ENCODE results near the gene GPR142. TPM values are rescaled to one million over a fixed set of nuclear protein-coding genes. Genes with fewer than 3 reads are reported as not detected.
A peak's percentile ranks its signal among the peaks of the same experiment; 100 is the strongest.

Gene GPR142
- total and polyA plus RNA-seq, 10 of the 15 experiments (the other 5 are each of a cell fraction or from before 2014, with no cell fraction given), result not detected

GRCh38 chr17:74389937-74390679 lies 22.8 kb downstream of the GPR142 start:
- Histone ChIP-seq H3K36me3 (ENCODE audit: control insufficient read depth in 2 of 2, insufficient read depth in 2 of 2, low read length in 1 of 2) (no peaks in the 10 kb centered on the region), H3K4me3 (no peak overlapping the region), H3K4me2 (ENCODE audit: control insufficient read depth, insufficient read depth) (no peak overlapping the region), H3K27ac (ENCODE audit: control insufficient read depth, insufficient read depth) (no peak overlapping the region), H2AFZ (ENCODE audit: control insufficient read depth, low read depth, low read length) (no peak overlapping the region), H4K20me1 (ENCODE audit: control insufficient read depth, insufficient read depth) (no peaks in the 10 kb centered on the region), H3K9me3 (replicated peaks; ENCODE audit: control insufficient read depth, insufficient read depth, low read length) (no peaks in the 10 kb centered on the region), H3K27me3 (replicated peaks in 1 of 2; ENCODE audit: control insufficient read depth in 2 of 2, insufficient read depth in 2 of 2, low read length in 1 of 2) (no peaks in the 10 kb centered on the region; a peak in 1 of 4 replicates), H3K79me2 (ENCODE audit: control insufficient read depth, insufficient read depth, low read length) (no peaks in the 10 kb centered on the region), H3K9ac (ENCODE audit: control insufficient read depth, insufficient read depth, low read length) (no peak overlapping the region), H3K4me1 (ENCODE audit: control insufficient read depth, insufficient read depth, low read length) (no peaks in the 10 kb centered on the region)
- SMC1A ChIA-PET (ENCODE audit: uncharacterized antibody, unreplicated experiment), result no interaction called here
- TF ChIP-seq RFX5 (IDR thresholded peaks at IDR 0.05; ENCODE audit: low read depth, low read length) (no peak), MTA2 (IDR thresholded peaks at IDR 0.05; ENCODE audit: low read depth) (0 out of 2 replicates have a peak, but pooled peaks have one; percentile 12)
- 0% methylated on average over 2 of the region's 2 CpGs for WGBS (ENCODE audit: insufficient coverage, insufficient replicate concordance, low lambda C conversion rate, missing lambda C conversion rate)
- in situ Hi-C loops (cut with MboI), result no loop called here
- no peak for FAIRE-seq
- intact Hi-C loops (cut with micrococcal nuclease; ENCODE audit: unreplicated experiment), result no loop called here
- BruUV-seq (replicated peaks), result no TSS peak
- POLR2A ChIA-PET, result interaction anchor here (0.6 kb wide), 1 partner anchor 67 kb away, joined by 3 read pairs; no protein-coding TSS in a partner anchor
- CTCF ChIA-PET, result interaction anchor here (2.1 kb wide), 1 partner anchor 11 kb away, joined by 7 read pairs; no protein-coding TSS in a partner anchor
- no peak for ATAC-seq
- no peak for DNase-seq (ENCODE audit: low read depth, low spot score)
- RAD21 ChIA-PET (ENCODE audit: unreplicated experiment), result interaction anchor here (0.7 to 1.8 kb wide), 3 partner anchors 9 to 22 kb away, joined by 5 to 6 read pairs (median 5); no protein-coding TSS in a partner anchor

GRCh38 chr17:74390680-74391653 lies 23.7 kb downstream of the GPR142 start:
- no peaks in the 10 kb centered on the region for H4K20me1 ChIP-seq (ENCODE audit: control insufficient read depth, insufficient read depth)
- no TSS peak for BruUV-seq (replicated peaks)
- ChIA-PET SMC1A (ENCODE audit: uncharacterized antibody, unreplicated experiment) (interaction anchor here (1.0 to 1.5 kb wide), 4 partner anchors 46 to 105 kb away, joined by 3 to 5 read pairs (median 4); no protein-coding TSS in a partner anchor), CTCF (interaction anchor here (0.7 to 2.1 kb wide), 7 partner anchors 12 to 176 kb away, joined by 3 to 7 read pairs (median 4); no protein-coding TSS in a partner anchor), POLR2A (interaction anchor here (0.6 kb wide), 1 partner anchor 67 kb away, joined by 3 read pairs; no protein-coding TSS in a partner anchor), RAD21 (ENCODE audit: unreplicated experiment) (interaction anchor here (0.7 to 1.8 kb wide), 4 partner anchors 10 to 141 kb away, joined by 3 to 6 read pairs (median 4); no protein-coding TSS in a partner anchor)
- ATAC-seq, result no peak
- H2AFZ ChIP-seq (ENCODE audit: control insufficient read depth, low read depth, low read length), result no peak overlapping the region
- H3K36me3 ChIP-seq (ENCODE audit: control insufficient read depth in 2 of 2, insufficient read depth in 2 of 2, low read length in 1 of 2), result no peaks in the 10 kb centered on the region
- H3K9ac ChIP-seq (ENCODE audit: control insufficient read depth, insufficient read depth, low read length), result no peak overlapping the region
- 40% methylated on average over 11 of the region's 11 CpGs for WGBS (ENCODE audit: insufficient coverage, insufficient replicate concordance, low lambda C conversion rate, missing lambda C conversion rate)
- intact Hi-C loops (cut with micrococcal nuclease; ENCODE audit: unreplicated experiment), result no loop called here
- H3K4me1 ChIP-seq (ENCODE audit: control insufficient read depth, insufficient read depth, low read length), result no peaks in the 10 kb centered on the region
- in situ Hi-C loops (cut with MboI), result no loop called here
- no peaks in the 10 kb centered on the region for H3K9me3 ChIP-seq (replicated peaks; ENCODE audit: control insufficient read depth, insufficient read depth, low read length)
- no peak overlapping the region for H3K27ac ChIP-seq (ENCODE audit: control insufficient read depth, insufficient read depth)
- no peak for DNase-seq (ENCODE audit: low read depth, low spot score)
- no peaks in the 10 kb centered on the region for H3K79me2 ChIP-seq (ENCODE audit: control insufficient read depth, insufficient read depth, low read length)
- H3K27me3 ChIP-seq (replicated peaks in 1 of 2; ENCODE audit: control insufficient read depth in 2 of 2, insufficient read depth in 2 of 2, low read length in 1 of 2), result no peaks in the 10 kb centered on the region; a peak in 1 of 4 replicates
- no peak for FAIRE-seq
- no peak overlapping the region for H3K4me2 ChIP-seq (ENCODE audit: control insufficient read depth, insufficient read depth)
- no peak overlapping the region for H3K4me3 ChIP-seq
- no peak for TF ChIP-seq STAT3 (IDR thresholded peaks at IDR 0.05; ENCODE audit: low read depth, low read length)
- no peak for TF ChIP-seq NR2C1 (IDR thresholded peaks at IDR 0.05)
- TF ChIP-seq PAX8 (IDR thresholded peaks at IDR 0.05), result no peak
- TF ChIP-seq CBX3 (IDR thresholded peaks at IDR 0.05; ENCODE audit: borderline replicate concordance, low read depth), result no peak
- no peak for TF ChIP-seq ZNF274 (IDR thresholded peaks at IDR 0.05; ENCODE audit: insufficient read depth, insufficient read length)
- no peak for TF ChIP-seq CTCF (IDR thresholded peaks at IDR 0.05 in 2 of 3, conservative IDR thresholded peaks at IDR 0.05 in 1 of 3; ENCODE audit: control insufficient read depth in 2 of 3, extremely low read depth in 1 of 3, insufficient read depth in 1 of 3, low read depth in 3 of 3, low read length in 3 of 3)
- no peak for TF ChIP-seq POU2F2 (IDR thresholded peaks at IDR 0.05; ENCODE audit: borderline replicate concordance, low read depth, low read length)
- TF ChIP-seq ZBED1 (IDR thresholded peaks at IDR 0.05; ENCODE audit: borderline replicate concordance), result no peak

All from GM12878 (cell line).